HG03108 (cell line): ENCODE measurements around the gene MAPKAP1.

Experiments used
- ATAC-seq: cut with Tn5 transposase; IDR thresholded peaks from one replicate; pipeline ENCODE4 v1.9.1; 2021; ENCODE audit warnings: moderate library complexity; ENCODE audit not compliant: unreplicated experiment

The MAPKAP1 gene

DNA sequence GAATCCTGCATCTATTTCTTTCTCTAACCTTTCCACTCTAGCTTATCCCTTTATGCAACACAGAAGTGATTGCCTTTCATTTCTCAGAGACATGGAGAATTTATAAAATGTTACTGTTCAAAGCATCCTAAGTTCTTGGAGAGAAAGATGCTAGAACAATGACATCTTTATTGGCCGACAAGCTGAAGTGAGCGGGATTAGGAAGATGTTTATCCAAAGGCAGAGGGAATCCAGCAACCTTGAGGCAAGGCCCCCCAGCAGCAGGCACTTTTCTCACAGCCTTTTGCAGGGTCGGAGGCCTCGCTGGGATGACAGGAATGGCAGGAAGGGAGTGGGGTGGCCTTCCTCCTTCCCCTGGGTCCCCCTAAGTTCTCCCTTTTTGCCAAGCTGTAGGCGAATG, 240.6 kb downstream of the MAPKAP1 start:
- no peak for ATAC-seq

DNA sequence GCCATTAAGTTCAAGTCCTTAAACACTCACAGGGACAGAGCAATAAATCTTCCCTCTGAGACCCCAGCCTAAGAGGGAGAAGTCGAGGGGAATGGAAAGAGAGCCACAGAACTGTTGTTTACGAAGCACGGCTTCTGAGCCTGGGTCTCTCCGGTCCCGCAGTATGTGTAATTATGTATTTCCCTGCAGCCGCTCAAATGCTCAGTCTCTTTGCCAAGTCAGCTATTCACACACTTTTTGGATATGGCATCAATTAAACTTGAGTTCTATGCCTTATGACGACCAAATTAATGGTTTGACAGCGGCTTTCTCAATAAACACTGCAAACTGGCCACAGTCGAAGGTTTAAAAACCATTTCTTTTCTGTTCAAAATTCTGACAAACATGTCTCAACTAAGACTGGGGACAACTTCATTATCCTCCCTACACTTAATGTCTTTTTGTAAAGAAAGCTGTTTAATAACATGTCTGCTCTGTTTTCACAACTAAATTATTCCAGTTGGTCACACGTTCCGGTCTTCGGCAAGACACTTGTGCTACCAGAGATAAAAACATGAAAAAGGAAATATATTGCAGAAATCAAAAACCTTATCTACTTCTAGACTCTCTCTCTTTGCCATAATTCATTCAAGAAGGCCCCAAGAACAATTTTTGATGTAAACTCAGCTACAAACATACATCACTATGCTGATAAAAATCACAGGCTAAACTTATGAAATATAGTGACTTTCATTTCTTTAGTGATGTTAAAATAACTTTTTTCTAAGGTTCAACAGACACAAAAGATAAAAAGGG, 242.2 kb downstream of the MAPKAP1 start:
- ATAC-seq, result no peak

DNA sequence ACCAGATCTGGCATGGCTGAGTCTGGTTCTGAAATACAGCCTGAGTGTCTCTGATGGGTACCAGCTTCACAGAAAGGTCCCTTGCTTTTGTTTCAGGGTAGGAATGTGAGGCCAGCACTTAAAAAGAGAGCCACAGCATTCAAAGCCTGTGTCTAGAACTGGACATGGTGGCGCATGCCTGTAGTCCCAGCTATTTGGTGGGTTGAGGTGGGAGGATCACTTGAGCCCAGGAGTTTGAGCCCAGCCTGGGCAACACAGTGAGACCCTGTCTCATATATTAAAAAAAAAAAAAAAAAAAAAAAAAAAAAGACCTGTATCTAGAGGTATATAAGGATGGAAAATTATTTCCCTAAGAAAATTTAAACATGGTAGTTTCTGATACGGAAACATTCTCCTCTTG, 243.1 kb downstream of the MAPKAP1 start:
- no peak for ATAC-seq

DNA sequence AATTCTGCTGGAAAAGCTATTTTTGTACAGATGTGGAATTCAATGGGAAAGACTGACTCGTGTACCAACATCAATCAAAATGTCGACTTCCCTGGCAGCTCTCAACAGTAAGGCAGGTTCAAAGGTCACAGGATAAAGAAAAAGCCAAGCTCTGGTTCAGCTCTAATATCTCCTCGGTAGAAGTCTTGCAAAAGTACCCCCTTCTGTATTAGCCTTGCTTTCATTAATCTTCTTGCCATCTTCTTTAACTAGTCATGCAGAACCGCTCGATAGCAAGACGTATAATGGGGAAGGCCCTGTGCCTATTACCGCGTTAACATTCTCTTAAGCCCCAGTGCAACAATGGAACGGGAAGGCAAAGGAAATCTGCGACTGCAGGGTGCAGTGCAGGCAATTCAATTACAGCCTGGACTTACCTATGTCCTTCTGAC, 244.1 kb downstream of the MAPKAP1 start:
- no peak for ATAC-seq

DNA sequence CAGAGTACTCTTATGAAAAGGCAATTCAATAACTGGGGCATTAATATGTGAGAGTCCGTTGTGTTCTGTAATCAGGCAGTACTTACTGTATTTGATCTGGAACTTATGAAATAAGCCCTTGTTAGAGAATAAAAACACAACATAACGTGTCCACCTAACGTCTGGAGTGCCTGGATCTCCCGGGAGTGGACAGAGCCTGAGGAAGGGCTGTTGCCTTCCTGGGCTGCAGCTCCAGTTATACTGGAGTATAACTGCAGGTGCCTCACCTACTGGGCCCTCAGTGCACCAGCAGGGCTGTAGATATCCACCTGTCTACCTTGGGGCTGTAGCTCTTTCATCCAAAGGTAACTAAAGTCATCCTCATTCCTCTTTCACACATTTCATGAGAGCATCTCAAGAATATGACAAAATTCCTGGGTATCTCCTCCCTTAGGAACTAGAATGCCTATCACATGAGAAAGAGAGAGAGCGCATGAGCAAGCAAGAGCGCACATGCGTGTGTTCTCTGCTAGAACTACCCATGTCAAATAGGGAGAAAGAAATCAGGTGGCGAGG, 245.3 kb downstream of the MAPKAP1 start:
- ATAC-seq, result no peak

DNA sequence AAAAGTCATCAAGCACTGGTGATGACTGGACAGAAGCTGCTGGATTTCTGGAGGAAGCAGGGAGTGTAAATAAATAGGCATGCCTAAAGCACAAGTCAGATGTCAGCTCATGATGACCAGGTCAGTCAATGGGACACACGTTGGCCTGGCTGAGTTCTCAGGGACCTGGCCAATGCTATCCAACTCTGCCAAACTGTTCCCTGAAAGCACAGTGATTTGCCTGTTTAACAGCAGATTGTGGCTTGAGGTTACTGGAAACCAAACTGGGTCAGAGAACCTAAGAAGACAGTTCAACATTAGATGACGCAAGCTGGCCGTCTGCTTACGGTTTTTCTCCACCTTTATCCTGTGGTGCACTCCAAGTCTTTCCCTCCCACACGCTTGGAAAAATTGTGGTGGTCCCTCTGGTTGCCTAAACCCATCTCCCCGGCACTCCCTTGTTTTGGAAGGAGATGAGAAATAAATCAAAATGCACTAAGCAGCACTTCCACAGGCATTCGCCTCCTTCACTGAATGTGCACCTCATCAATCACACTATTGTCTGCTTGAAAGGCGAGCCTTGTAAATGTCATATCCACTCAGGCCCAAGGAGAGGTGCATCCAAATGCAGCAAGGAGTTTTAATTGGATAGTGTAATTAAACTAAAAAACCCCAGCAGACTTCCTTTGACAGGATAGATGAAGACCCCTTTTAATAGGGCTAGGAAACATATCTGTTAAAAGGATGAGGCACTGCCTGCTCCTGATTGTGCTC, 245.9 kb downstream of the MAPKAP1 start:
- ATAC-seq, result no peak

DNA sequence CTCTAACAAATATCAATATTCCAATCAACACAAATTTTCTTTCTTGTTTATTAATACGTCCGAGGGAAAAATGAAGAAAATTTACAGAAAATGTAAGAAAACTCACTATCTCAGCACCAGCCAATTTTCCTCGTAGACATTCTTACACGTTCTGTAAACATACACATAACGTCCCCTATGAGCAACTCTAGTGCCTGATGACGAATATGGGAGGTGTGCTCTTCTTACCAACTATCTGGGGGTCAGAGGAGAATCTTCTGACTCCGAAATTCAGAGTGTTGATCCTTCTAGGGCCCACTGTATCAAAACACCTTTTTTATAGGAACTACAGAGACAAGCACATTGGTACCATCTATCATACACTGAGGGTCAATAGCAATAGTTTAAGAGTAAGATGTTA, 246.7 kb downstream of the MAPKAP1 start:
- ATAC-seq, result no peak

DNA sequence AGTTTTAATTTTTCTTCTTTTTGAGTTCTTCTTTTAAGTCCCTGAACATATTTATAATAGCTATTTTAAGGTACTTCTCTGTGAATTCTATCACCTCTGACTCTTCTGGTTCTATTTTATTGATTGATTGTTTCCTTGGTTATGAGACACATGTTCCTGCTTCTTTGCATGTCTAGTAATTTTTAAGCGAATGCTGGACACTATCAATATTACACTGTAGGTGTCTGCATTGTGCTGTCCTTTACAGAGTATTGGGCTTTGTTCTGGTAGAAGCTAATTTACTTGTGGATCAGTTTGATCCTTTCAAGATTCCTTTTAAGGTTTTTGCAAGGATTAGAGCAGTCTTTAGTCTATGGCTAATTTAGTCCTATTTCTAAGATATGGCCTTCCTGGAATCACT, 249.7 kb downstream of the MAPKAP1 start:
- ATAC-seq, result no peak

DNA sequence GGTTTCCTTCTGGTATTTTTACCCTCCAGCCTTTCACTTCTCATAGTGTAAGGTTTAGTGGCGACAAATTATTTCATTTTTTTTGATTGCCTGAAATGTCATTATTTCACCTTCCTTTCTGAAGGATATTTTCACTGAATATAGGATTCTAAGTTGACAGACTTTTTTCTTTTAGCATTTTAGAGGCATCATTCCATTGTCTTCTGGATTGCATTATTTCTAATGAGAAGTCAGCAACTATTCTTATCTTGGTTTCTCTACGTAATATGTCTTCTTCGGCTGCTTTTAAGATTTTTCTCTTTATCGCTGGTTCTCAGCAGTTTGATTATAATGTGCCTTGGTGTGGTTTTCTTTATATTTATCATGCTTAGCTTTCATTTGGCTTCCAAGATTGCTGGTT, 251.1 kb downstream of the MAPKAP1 start:
- ATAC-seq, result no peak

DNA sequence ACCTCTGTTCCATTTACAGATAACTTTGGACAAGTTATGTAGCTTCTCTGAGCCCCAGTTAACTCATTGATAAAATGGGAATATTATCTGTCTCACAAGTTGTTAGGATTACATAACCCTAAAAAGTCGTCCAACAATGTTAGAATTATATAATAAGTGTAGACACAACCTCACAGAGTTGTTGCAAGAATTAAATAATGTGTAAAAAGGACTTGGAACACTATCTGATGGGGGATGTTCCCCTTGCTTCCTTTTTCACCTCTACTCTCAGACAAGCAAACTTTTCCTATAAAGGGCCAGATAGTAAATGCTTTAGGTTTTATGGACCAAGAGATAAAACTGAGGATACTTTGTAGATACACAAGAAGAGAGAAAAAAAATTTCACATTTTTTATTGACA, 251.9 kb downstream of the MAPKAP1 start:
- no peak for ATAC-seq

DNA sequence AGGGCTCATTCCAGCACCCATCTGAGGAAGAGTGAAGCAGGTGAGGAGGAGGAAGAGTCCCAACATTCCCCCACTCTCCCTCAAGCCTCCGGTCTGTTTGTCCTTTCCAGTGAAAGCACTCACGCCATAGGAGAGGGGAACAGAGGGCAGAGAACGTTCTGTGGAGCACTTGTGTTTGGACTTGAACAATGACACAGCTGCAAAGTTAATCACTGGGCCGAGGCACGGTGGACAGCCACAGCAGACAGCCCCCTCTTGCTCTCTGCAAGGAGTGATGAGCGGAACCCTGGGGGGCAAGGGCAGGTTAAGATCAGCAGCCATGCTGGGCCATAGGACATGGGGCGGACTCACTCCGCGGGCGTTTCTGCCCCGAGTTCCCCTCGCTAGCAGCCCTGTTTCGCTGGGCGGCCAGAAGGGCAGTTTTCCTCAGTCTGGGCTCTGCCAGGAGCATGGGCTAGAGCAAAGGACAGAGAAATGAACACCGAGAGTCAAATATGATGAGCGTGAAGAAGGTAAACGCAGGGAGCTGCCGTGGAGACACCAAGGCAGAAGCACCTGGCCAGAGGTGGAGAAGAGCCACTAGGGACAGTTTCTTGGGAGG, 259.7 kb downstream of the MAPKAP1 start:
- ATAC-seq, result no peak

DNA sequence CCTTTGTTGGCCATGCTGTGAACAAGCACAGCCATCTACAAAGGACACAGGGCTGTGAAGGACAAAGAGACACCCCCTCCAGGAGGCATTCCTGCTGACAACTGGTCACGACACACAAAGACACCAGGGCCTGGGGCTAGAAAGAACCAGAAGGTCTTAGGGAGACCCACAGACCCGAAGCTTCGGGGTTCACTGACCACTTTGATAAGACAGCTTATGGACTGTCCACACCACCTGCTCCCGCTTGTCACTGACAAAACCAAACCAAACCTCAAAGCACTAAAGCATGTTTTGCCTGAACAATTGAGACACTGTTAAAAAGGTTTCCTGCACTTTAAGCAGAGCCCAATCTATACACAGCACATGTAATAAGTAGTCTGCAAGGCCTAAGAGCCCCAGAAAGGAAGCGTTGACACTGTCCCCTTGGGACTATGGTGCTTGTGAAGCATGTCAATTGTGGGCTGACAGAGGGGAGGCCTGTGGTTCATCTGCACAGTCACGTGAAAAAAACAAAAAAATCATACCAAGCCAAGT, 260.4 kb downstream of the MAPKAP1 start:
- ATAC-seq, result peak; percentile 92

DNA sequence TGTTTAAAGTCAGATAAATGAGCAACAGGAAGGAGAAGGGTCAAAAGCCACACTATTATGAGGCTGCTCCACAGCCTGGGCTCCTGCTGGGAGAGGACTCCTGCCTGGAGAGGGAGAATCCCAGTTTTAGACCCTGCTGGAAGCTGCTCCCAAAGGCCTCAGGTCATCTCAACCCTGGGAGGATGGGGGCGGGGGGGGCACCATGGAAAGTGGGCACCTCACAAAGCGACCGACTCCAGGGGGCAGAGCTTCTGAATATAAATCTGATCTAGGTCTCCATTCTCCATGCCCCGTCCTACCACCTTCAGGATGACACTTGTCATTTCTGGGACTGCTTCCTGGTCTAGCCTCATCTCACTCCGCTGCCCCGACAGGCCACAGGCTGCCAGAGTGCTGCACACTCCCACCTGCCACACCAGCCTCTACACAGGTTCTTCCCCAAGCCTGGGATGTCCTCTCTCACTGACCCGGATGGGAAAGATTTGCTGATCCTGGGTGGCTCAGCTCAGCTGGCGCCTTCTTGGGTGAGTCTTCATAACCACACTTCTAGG, 262.0 kb downstream of the MAPKAP1 start:
- ATAC-seq, result no peak

DNA sequence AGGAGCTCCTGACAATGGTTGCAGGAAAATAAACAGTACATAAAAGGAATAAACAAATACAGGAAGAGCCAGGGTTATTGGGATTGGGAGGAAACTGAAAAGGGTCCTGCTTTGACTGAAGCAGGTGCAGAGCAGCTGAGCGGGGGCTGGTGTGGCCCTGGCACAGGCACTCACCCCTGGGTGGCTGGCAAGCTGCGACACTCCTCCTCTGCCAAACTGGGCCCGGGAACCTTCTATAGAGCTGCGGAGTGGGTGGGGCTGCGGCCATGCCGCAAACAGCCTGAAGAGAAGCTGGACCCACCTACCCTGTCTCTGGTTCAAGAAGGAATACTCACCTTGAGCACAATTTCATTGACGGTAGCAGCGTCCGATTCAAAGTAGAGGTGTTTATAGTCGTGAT, 262.8 kb downstream of the MAPKAP1 start:
- ATAC-seq, result no peak

DNA sequence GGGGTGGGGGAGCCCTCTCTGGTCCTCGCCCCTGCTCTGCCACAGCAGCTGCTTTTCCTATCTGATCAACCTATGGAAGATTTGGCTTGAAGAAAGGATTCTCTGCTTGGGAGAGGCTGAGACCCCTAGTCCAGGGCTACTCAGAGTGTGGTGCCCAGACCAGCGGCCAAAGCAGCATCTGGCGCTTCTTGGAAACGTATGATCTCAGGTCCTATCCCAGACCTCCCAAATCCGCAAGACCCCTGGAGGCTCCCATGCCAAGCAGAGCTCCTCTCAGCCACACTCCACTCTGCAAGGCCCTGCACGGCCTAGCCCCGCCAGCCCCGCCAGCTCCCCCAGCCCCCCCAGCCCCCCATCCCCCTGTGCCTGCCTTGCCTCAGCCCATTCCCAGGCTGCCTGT, 263.6 kb downstream of the MAPKAP1 start:
- ATAC-seq, result no peak

DNA sequence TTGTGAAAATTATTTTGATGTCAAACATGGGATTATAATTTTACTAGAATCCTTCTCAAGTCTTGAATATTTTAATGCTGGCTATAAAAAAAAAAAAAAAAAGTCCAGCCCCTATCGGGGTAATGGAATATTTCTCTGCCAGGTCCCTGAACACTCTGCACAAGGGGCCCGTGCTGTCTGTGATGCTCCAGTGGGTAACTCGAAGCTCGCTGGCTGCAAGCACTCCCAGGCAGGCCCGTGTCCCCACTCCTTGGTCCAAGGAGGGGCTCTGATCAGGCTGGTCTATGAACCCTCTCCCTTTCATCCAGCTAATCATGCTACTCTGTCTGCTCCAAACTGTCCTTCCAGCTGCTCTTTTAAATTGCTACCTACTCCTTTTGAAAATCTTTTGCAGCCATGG, 264.6 kb downstream of the MAPKAP1 start:
- ATAC-seq, result no peak

DNA sequence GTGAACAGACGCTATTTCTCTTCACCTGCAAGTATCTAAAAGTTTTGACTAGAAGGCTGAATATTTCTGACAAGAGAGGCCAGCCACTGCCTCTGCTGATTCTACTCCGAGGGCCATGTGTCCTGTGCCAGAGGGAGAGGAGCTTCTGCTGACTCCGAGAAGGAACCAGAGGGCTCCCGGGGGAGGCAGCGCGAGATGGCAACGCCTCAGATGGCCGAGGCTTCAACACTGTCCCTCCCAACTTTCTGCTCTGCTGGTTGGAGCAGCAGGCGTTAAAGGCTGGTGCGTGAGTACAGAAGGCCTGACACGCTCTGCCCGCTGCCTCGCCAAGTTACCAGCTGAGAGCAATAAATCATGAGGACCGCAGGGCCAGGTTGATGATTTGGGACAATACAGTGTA, 266.6 kb downstream of the MAPKAP1 start:
- ATAC-seq, result no peak

DNA sequence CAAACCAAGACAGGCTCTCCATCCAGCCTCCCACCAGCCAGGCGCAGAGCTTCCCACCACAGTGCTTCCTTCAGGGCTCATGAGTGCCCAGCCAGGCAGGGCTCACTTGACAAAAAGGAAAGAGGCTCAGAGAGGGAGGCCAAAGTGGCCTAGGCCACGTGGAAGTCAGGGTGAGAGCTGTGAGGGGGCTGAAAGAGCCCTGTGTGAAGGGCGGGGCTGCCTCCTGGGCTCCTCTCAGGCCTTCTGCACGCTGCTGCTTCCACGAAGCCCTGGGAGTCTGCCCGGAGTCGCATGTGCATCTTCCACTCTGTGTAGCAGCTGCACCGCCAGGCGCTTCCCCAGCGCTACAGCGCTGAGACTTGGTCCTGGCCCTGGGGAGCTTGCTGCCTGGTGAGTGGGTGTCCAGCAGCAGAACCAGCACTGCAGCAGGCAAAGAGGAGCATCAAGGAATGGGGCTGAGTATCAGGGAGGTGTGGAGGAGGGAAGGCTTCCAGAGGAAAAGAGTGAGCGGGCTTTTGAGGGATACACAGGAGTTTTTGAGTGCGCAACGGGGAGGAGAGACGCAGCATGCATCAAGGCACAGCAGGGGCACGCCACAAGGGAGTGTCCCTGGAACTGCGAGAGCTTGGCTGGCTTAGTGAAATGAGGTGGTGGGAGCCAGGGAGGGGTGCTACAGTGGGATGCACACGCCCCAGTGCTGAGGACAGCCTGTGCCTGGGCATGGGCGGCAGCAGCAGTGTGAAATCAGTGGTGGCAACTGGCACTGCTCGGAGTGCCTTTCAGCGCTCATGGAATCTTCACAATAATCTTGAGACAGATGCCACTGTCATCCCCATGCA, 267.4 kb downstream of the MAPKAP1 start:
- ATAC-seq, result no peak

DNA sequence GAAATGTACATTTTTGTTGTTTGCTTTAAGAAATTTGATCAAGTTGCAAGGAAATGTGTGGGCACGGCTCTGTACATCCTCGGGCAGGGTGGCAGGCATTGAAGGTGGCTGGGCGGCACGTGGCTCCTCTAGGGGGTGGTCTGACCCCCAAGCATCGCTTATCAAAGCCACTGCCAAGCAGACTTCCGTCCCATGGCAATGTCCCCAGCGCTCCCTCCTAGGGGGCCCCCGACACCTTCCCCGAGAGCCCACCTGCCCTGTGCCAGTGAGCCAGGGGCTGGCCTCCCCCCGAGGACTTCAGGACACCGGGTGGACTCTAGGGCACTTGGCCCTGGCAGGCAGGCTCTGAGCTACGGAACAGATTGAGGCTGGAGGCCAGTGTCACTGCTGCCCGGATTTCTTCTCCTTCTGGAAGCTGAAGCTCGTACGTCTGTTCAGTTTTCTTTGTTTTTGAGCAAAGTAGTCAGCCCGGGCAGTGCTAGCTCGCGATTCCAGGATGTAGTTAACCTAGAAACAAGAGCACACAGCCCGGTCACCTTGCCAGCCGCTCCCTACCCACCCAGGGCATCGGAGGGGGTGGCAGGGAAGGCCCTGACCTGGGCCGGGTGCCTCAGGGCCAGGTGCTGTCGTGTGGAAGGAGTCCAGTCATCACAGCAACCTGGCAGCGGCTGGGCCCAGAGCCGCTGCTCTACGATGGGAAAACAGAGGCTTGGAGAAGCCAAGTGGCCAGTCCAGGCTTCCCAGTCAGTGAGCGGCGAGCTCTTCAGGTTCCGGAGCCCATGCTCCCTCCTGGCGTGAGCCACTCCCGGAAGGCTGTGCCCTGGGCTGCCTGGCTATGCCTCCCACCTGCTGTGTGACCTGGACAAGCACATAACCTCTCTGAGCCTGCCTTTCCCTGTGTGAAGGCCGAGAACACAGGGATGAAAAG, 268.2 kb downstream of the MAPKAP1 start:
- no peak for ATAC-seq
